Mammary epithelial cell (primary cell): ENCODE results near the gene GABRG3.

ENCODE experiments used
- CTCF ChIP-seq, 2 donors: IDR thresholded peaks in 1 of 2; conservative IDR thresholded peaks in 1 of 2; 2 replicates each; pipeline ENCODE4 v1.5.1; 2011 to 2012; ENCODE audit warnings: inconsistent platforms in 2 of 2, low read length in 2 of 2, mild to moderate bottlenecking in 2 of 2, control low read depth in 1 of 2, low read depth in 1 of 2; ENCODE audit not compliant: insufficient read depth in 1 of 2; ENCODE audit errors: extremely low read depth in 1 of 2
- EZH2 ChIP-seq: IDR thresholded peaks from 2 replicates; pipeline ENCODE4 v1.6.1; 2012; ENCODE audit warnings: low read length, inconsistent platforms, borderline replicate concordance

DNA sequence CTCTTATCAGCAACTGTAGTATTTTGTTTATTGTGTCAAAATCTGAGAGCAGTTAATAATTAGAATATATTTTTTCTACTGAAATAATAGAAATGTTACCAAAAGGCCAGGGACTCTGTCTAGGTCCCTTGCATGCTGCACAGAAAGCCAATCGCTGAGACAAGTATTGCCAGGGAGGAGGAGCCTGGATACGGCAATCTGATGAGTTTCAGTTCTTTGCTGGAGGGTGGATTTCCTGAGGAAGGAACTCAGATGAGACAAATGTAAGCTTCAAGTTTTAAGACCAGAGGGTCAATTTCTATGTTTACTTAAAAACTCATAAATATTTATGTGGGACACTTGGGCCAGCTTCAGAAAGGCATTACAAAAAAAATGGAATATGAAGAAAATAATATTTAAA, 252.2 kb downstream of the GABRG3 start:
- TF ChIP-seq CTCF (conservative IDR thresholded peaks at IDR 0.05 in 1 of 2, IDR thresholded peaks at IDR 0.05 in 1 of 2; ENCODE audit: extremely low read depth in 1 of 2, insufficient read depth in 1 of 2, low read depth in 1 of 2, low read length in 2 of 2) = no peak
- TF ChIP-seq EZH2 = no peak
